MM.1S (cell line): ENCODE results near the gene PAX7.

Source experiments
- EZH2 ChIP-seq: fragments of 300-600 bp; sonication (generic); optimal IDR thresholded peaks from 2 replicates; pipeline ENCODE3; 2017; ENCODE audit warnings: low read depth, mild to moderate bottlenecking, antibody characterized with exemption, low read length, mixed read lengths
- TF ChIP-seq, protein P1 (sequence below): fragments of 300-600 bp; sonication (generic); IDR thresholded peaks from 2 replicates; pipeline ENCODE4 v1.5.1; 2016; ENCODE audit warnings: antibody characterized with exemption, low read length, mixed read lengths

DNA sequence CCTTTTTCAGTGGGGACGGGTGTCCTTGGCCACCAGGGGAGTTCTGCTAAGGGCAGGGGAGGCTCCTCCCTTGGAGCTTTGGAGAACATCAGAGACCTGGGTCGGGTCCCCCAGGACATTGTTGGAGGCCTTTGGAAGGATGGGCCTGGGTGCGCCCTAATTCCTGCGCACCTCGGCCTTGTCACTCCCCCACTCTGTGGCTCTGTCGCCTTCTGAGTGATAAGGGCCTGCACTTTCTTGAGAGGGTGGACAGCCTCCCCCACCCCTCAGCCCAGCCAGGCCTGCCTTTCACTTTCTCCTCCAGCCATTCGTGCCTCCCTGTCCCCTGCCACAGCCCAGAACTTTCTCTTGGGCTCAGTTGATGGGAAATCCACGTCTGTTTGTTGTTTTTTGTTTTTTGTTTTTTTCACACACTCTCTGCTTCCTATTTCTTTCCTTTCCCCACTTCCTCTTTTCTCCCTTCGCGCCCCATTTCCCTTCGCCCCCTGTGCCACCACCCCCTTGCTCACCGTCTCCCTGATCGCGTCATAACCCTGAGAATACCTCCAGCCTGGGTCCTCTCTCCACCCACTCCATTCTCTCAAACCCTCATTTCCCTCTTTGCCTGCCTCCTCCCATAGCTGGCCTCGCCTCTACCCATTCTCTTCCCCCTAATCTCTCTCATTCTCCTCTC lies 85.6 kb downstream of the PAX7 start:
- TF ChIP-seq, protein P1, sequence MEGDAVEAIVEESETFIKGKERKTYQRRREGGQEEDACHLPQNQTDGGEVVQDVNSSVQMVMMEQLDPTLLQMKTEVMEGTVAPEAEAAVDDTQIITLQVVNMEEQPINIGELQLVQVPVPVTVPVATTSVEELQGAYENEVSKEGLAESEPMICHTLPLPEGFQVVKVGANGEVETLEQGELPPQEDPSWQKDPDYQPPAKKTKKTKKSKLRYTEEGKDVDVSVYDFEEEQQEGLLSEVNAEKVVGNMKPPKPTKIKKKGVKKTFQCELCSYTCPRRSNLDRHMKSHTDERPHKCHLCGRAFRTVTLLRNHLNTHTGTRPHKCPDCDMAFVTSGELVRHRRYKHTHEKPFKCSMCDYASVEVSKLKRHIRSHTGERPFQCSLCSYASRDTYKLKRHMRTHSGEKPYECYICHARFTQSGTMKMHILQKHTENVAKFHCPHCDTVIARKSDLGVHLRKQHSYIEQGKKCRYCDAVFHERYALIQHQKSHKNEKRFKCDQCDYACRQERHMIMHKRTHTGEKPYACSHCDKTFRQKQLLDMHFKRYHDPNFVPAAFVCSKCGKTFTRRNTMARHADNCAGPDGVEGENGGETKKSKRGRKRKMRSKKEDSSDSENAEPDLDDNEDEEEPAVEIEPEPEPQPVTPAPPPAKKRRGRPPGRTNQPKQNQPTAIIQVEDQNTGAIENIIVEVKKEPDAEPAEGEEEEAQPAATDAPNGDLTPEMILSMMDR, result no peak
- no peak for TF ChIP-seq EZH2
